Measurements from ENCODE around the gene MAML3. TPM values are rescaled to one million over a fixed set of nuclear protein-coding genes. Genes with fewer than 3 reads are reported as not detected.
A peak's percentile ranks its signal among the peaks of the same experiment; 100 is the strongest.

Gene MAML3
- total and polyA plus RNA-seq, 2 experiments from 2014 or later = 4.1 to 11.2 TPM

DNA sequence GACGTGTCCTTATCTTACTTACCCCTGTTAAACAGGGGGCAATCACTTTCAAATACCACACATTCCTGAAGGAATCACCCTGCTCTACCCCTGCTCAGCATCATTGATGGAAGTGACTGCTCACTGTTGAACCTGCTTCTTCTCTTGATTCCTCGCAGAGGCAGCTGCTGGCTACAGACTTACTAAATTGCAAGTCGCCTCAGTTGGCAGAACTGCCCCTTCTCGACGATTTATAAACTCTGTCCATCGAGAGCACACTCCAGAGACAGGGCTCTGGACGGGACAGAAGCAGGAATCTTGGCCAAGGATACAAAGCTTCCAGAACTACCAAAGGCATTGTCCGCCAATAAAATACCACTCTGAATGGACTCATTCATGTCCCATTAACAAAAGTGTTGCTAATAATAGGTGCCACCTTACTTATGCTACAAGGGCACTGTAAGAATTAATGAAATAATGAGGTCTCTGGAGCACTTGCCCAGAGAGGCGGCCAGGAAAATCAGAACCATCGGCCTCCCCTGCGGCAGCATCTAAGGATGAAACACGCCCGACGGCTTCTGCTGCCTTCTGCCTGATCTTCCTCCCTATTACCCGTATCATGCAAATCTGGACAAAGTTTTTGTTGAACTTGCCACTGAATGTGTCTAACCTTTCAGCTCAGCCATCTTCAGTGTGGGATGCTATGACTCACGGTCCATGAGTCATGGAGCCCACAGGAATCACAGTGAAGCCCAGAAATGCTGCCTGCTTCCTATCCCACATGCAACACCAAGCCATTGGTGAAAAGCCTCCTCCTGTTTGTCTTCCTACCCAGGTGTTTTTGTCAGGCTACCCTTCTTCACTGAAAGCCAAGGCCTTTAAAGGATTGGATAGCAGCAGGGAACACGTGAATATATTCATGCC lies 164.9 kb downstream of the MAML3 start:
- WGBS (ENCODE audit: low lambda C conversion rate, missing lambda C conversion rate) = 68% methylated on average over 17 of the region's 17 CpGs
- H3K4me2 ChIP-seq = no peak overlapping the region
- no peak for TF ChIP-seq EZH2phosphoT487 (IDR thresholded peaks at IDR 0.05; ENCODE audit: low read depth, severe bottlenecking, unreplicated experiment)
- TF ChIP-seq, protein P1, sequence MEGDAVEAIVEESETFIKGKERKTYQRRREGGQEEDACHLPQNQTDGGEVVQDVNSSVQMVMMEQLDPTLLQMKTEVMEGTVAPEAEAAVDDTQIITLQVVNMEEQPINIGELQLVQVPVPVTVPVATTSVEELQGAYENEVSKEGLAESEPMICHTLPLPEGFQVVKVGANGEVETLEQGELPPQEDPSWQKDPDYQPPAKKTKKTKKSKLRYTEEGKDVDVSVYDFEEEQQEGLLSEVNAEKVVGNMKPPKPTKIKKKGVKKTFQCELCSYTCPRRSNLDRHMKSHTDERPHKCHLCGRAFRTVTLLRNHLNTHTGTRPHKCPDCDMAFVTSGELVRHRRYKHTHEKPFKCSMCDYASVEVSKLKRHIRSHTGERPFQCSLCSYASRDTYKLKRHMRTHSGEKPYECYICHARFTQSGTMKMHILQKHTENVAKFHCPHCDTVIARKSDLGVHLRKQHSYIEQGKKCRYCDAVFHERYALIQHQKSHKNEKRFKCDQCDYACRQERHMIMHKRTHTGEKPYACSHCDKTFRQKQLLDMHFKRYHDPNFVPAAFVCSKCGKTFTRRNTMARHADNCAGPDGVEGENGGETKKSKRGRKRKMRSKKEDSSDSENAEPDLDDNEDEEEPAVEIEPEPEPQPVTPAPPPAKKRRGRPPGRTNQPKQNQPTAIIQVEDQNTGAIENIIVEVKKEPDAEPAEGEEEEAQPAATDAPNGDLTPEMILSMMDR (IDR thresholded peaks at IDR 0.05; ENCODE audit: poor library complexity) = no peak
- TF ChIP-seq EZH2 (IDR thresholded peaks at IDR 0.05; ENCODE audit: borderline replicate concordance) = no peak

DNA sequence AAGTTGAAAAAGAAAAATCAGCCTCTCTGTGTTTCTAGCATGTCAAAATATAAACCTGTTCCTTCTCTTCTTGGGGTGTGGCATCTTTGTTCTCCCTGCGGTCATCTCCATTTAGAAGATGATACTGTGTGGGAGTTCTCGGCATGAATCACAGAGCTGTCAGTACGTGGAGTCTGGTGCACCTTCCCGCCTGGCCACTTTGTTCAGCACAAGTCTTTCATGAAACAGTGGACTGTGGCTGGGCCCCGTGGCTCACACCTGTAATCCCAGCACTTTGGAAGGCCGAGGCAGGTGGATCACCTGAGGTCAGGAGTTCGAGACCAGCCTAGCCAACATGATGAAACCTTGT lies 166.5 kb downstream of the MAML3 start:
- Histone ChIP-seq H3K9me3 (ENCODE audit: low read depth) (no peaks in the 10 kb centered on the region), H3K4me2 (no peak overlapping the region), H3K4me1 (ENCODE audit: insufficient read depth) (peaks cover 9% of the 10 kb centered on the region), H3K27ac (peak overlapping the region; percentile 80), H3K4me3 (no peak overlapping the region), H3K79me2 (peaks cover 37% of the 10 kb centered on the region), H4K20me1 (ENCODE audit: insufficient read depth, poor library complexity, severe bottlenecking) (no peaks in the 10 kb centered on the region), H2AFZ (no peak overlapping the region), H3K36me3 (replicated peaks; ENCODE audit: insufficient read depth, low read depth) (no peaks in the 10 kb centered on the region), H3K9me2 (replicated peaks; ENCODE audit: insufficient read depth) (no peaks in the 10 kb centered on the region), H3K27me3 (no peaks in the 10 kb centered on the region)
- DNase-seq (ENCODE audit: low spot score) = peak; percentile 22
- 89% methylated on average over 7 of the region's 7 CpGs for WGBS (ENCODE audit: low lambda C conversion rate, missing lambda C conversion rate)
- no peak for TF ChIP-seq EZH2 (IDR thresholded peaks at IDR 0.05; ENCODE audit: borderline replicate concordance)

More for the DNA sequence above, 164.9 kb downstream of the MAML3 start:
- Histone ChIP-seq H3K4me3 (no peak overlapping the region), H3K27ac (peak overlapping the region; percentile 32), H4K20me1 (ENCODE audit: insufficient read depth, poor library complexity, severe bottlenecking) (no peaks in the 10 kb centered on the region), H3K27me3 (no peaks in the 10 kb centered on the region), H3K79me2 (peaks cover 21% of the 10 kb centered on the region), H3K9me3 (ENCODE audit: low read depth) (no peaks in the 10 kb centered on the region), H3K4me1 (ENCODE audit: insufficient read depth) (peaks cover 9% of the 10 kb centered on the region), H2AFZ (no peak overlapping the region), H3K36me3 (replicated peaks; ENCODE audit: insufficient read depth, low read depth) (no peaks in the 10 kb centered on the region), H3K9me2 (replicated peaks; ENCODE audit: insufficient read depth) (no peaks in the 10 kb centered on the region)
- DNase-seq (ENCODE audit: low spot score) = peak; percentile 75

DNA sequence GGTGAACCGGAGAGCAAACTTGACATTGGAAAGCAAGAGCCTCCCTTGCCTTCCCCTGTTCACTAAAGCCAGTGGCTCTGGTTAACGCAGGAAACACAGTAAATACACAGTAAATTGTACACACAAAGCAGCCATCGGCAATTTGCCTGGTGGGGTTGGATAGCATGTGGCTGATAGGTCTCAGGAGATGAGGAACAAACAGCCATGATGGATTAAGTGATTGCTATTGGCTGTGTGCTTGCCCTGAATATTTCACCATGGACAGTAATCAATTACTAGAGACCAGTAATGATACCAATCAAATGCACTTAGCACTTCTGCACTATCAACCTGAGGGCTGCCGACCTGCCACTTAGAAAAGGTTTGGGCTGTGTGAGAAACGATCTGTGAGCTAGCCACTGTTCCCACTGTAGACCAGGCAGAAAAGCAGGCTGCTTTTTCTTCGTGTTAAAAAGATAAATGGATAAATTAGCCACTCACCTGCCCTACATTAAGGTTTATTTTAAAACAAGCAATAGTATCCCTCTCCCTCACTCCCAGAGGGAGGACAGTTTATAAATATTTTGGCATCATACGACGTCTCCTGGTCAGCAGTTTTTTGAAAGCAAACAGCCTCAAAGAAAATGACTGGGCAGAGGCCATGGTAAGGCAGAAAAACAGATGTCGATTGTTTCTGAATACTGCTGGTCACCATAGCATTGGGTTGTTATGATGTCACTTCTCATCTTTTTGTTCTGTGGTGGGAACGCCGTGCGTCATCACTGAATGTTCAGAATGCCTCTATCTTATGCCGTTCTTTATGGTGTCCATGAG lies 167.1 kb downstream of the MAML3 start:
- no peak overlapping the region for H2AFZ ChIP-seq
- 66% methylated on average over 13 of the region's 13 CpGs for WGBS (ENCODE audit: low lambda C conversion rate, missing lambda C conversion rate)
- H4K20me1 ChIP-seq (ENCODE audit: insufficient read depth, poor library complexity, severe bottlenecking) = no peaks in the 10 kb centered on the region
- no peak for DNase-seq (ENCODE audit: low spot score)
- no peaks in the 10 kb centered on the region for H3K9me3 ChIP-seq (ENCODE audit: low read depth)
- H3K9me2 ChIP-seq (replicated peaks; ENCODE audit: insufficient read depth) = no peaks in the 10 kb centered on the region
- no peaks in the 10 kb centered on the region for H3K27me3 ChIP-seq
- H3K4me2 ChIP-seq = no peak overlapping the region
- H3K79me2 ChIP-seq = peaks cover 37% of the 10 kb centered on the region
- no peaks in the 10 kb centered on the region for H3K36me3 ChIP-seq (replicated peaks; ENCODE audit: insufficient read depth, low read depth)
- peaks cover 9% of the 10 kb centered on the region for H3K4me1 ChIP-seq (ENCODE audit: insufficient read depth)
- H3K4me3 ChIP-seq = no peak overlapping the region
- TF ChIP-seq EZH2 (IDR thresholded peaks at IDR 0.05; ENCODE audit: borderline replicate concordance) = no peak
- TF ChIP-seq EZH2phosphoT487 (IDR thresholded peaks at IDR 0.05; ENCODE audit: low read depth, severe bottlenecking, unreplicated experiment) = no peak
- TF ChIP-seq, protein P1 (IDR thresholded peaks at IDR 0.05; ENCODE audit: poor library complexity) = no peak
- H3K27ac ChIP-seq = peak overlapping the region; percentile 80

DNA sequence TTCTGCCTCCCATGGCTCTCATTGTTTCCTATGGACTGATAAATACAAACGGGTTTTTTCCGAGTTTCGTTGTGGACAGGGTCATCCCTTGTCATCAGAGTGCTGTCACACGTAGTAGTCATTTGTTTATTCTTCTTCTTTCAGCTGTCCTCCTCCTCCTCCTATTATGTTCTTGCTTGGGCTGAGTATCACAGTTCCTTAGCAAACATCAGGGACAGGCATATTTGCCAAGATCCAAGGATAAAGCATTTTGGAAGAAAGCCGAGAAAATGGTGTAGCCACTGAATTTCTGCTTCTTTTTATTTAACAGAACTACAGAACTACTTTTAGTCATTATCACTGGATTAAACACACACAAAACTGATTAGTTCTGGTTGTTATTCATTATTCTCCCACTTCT lies 167.9 kb downstream of the MAML3 start:
- WGBS (ENCODE audit: low lambda C conversion rate, missing lambda C conversion rate) = 66% methylated on average over 5 of the region's 5 CpGs
- no peak overlapping the region for H3K4me2 ChIP-seq
- H3K9me3 ChIP-seq (ENCODE audit: low read depth) = no peaks in the 10 kb centered on the region
- H3K4me3 ChIP-seq = no peak overlapping the region
- no peaks in the 10 kb centered on the region for H3K9me2 ChIP-seq (replicated peaks; ENCODE audit: insufficient read depth)
- H4K20me1 ChIP-seq (ENCODE audit: insufficient read depth, poor library complexity, severe bottlenecking) = no peaks in the 10 kb centered on the region
- TF ChIP-seq EZH2phosphoT487 (IDR thresholded peaks at IDR 0.05; ENCODE audit: low read depth, severe bottlenecking, unreplicated experiment) (no peak), EZH2 (IDR thresholded peaks at IDR 0.05; ENCODE audit: borderline replicate concordance) (no peak)
- TF ChIP-seq, protein P1 (IDR thresholded peaks at IDR 0.05; ENCODE audit: poor library complexity) = no peak
- peaks cover 37% of the 10 kb centered on the region for H3K79me2 ChIP-seq
- H3K36me3 ChIP-seq (replicated peaks; ENCODE audit: insufficient read depth, low read depth) = no peaks in the 10 kb centered on the region
- DNase-seq (ENCODE audit: low spot score) = no peak
- no peak overlapping the region for H2AFZ ChIP-seq
- H3K27ac ChIP-seq = no peak overlapping the region
- peaks cover 9% of the 10 kb centered on the region for H3K4me1 ChIP-seq (ENCODE audit: insufficient read depth)
- no peaks in the 10 kb centered on the region for H3K27me3 ChIP-seq

All from hepatocyte (in vitro differentiated cells).